HepG2 (cell line): ENCODE results near the gene BMI1. TPM values are rescaled to one million over a fixed set of nuclear protein-coding genes. Genes with fewer than 3 reads are reported as not detected.

Experiments
- ARID4A ChIP-seq: sonication (generic); formaldehyde crosslinking; IDR thresholded peaks from 2 replicates; pipeline ENCODE4 v1.5.0; 2020; ENCODE audit warnings: mild to moderate bottlenecking, missing genetic modification reagents, borderline replicate concordance
- FOXA1 ChIP-seq, 2 experiments: fragments of 450-650 bp in 1 of 2; sonication (generic) in 1 of 2; formaldehyde crosslinking in 1 of 2; IDR thresholded peaks; 2 replicates each; pipeline versions ENCODE4 v1.4.0 to v1.6.1; 2016 to 2020; ENCODE audit warnings: missing genetic modification reagents in 1 of 2
- HBP1 ChIP-seq: IDR thresholded peaks from 2 replicates; pipeline ENCODE4 v1.6.1; 2016; ENCODE audit warnings: low read depth, control low read depth
- HES4 ChIP-seq: sonication (generic); formaldehyde crosslinking; IDR thresholded peaks from 2 replicates; pipeline ENCODE4 v1.9.0; 2021; ENCODE audit warnings: mild to moderate bottlenecking, missing genetic modification reagents, borderline replicate concordance
- HNRNPLL ChIP-seq: fragments of 200-400 bp; formaldehyde crosslinking; IDR thresholded peaks from 2 replicates; pipeline ENCODE4 v1.6.1; 2017; ENCODE audit warnings: mild to moderate bottlenecking, low read depth, low read length; ENCODE audit not compliant: poor library complexity, severe bottlenecking
- KMT2A ChIP-seq: sonication (generic); formaldehyde crosslinking; IDR thresholded peaks from 2 replicates; pipeline ENCODE4 v1.4.0; 2020; ENCODE audit warnings: missing genetic modification reagents
- NONO ChIP-seq, 2 experiments: fragments of 450-650 bp in 1 of 2; sonication (generic) in 1 of 2; formaldehyde crosslinking in 1 of 2; IDR thresholded peaks in 1 of 2; conservative IDR thresholded peaks in 1 of 2; 2 replicates each; pipeline versions ENCODE4 v1.6.1 to v1.8.0; 2017 to 2022; ENCODE audit warnings: mild to moderate bottlenecking in 1 of 2, missing genetic modification reagents in 1 of 2, moderate library complexity in 1 of 2
- SNAPC2 ChIP-seq: sonication (generic); formaldehyde crosslinking; IDR thresholded peaks from 2 replicates; pipeline ENCODE4 v1.8.1; 2022; ENCODE audit warnings: mild to moderate bottlenecking, missing genetic modification reagents
- SP5 ChIP-seq: IDR thresholded peaks from 2 replicates; pipeline ENCODE4 v1.6.1; 2016; ENCODE audit warnings: low read depth, borderline replicate concordance
- TFDP2 ChIP-seq: sonication (generic); formaldehyde crosslinking; IDR thresholded peaks from 2 replicates; pipeline ENCODE4 v1.4.0; 2020; ENCODE audit warnings: missing genetic modification reagents
- TRIM24 ChIP-seq: sonication (generic); formaldehyde crosslinking; IDR thresholded peaks from 2 replicates; pipeline ENCODE4 v1.8.0; 2022; ENCODE audit warnings: mild to moderate bottlenecking, missing genetic modification reagents
- ZBTB39 ChIP-seq: sonication (generic); formaldehyde crosslinking; IDR thresholded peaks from 2 replicates; pipeline ENCODE4 v1.5.0; 2020; ENCODE audit warnings: missing genetic modification reagents
- ZC3H13 ChIP-seq: sonication (generic); formaldehyde crosslinking; IDR thresholded peaks from 2 replicates; pipeline ENCODE4 v1.8.1; 2023; ENCODE audit warnings: mild to moderate bottlenecking, missing genetic modification reagents, moderate library complexity
- ZNF263 ChIP-seq: sonication (generic); formaldehyde crosslinking; IDR thresholded peaks from 2 replicates; pipeline ENCODE4 v1.4.0; 2020; ENCODE audit warnings: missing genetic modification reagents
- ZNF513 ChIP-seq: sonication (generic); formaldehyde crosslinking; conservative IDR thresholded peaks from 2 replicates; pipeline ENCODE4 v1.5.0; 2020; ENCODE audit warnings: missing genetic modification reagents
- ZNF790 ChIP-seq: sonication (generic); formaldehyde crosslinking; IDR thresholded peaks from 2 replicates; pipeline ENCODE4 v1.8.0; 2022; ENCODE audit warnings: missing genetic modification reagents, mild to moderate bottlenecking, borderline replicate concordance
- polyA plus RNA-seq, 8 experiments: library from polyadenylated mRNA; depleted of rRNA in 3 of 8; stranded (reverse) in 7 of 8; unstranded in 1 of 8; fragments of >200 nt; fragmentation: Illumina TruSeq in 4 of 8; extraction: Trizol in 4 of 8; gene quantifications; 2 replicates each; pipeline versions ENCODE4 v1.2.1 to v1.2.3, GENCODE V29; 2011 to 2016; ENCODE audit warnings: low read depth in 4 of 8, missing spikeins in 1 of 8, mixed read lengths in 1 of 8; ENCODE audit not compliant: insufficient read depth in 1 of 8
- total RNA-seq, 5 experiments: library from RNA; depleted of rRNA; stranded (reverse); fragments of >200 nt; fragmentation: Illumina TruSeq; extraction: Trizol; gene quantifications; 2 replicates each; pipeline ENCODE4 v1.2.3, GENCODE V29; 2016; ENCODE audit warnings: low read depth in 1 of 5

The BMI1 gene
- total and polyA plus RNA-seq, 2 of the 13 experiments (the other 11 are each of a cell fraction or from before 2014, with no cell fraction given), result 30.5 to 44.0 TPM

GRCh38 chr10:22340329-22341189 is 19.7 kb downstream of the BMI1 start (continued):
- TF ChIP-seq HBP1 (CRISPR knock-in tag) (no peak), ZBTB39 (CRISPR knock-in tag) (no peak), ZC3H13 (CRISPR knock-in tag) (peak; percentile 18; the same call in 1 of the 2 replicates), NONO (IDR thresholded peaks at IDR 0.05) (no peak), NONO (CRISPR knock-in tag; conservative IDR thresholded peaks at IDR 0.05) (no peak), FOXA1 (IDR thresholded peaks at IDR 0.05) (no peak), FOXA1 (CRISPR knock-in tag; IDR thresholded peaks at IDR 0.05) (no peak), SP5 (0 out of 2 replicates have a peak, but pooled peaks have one; percentile 27), ZNF263 (CRISPR knock-in tag) (no peak; the same call in 1 of the 2 replicates), ZNF513 (no peak), HES4 (CRISPR knock-in tag) (no peak), ZNF790 (CRISPR knock-in tag) (no peak; the same call in 1 of the 2 replicates), SNAPC2 (CRISPR knock-in tag) (no peak), KMT2A (CRISPR knock-in tag) (peak; percentile 35; the same call in 1 of the 2 replicates), ARID4A (peak; percentile 27; the same call in 1 of the 2 replicates), TRIM24 (no peak), HNRNPLL (peak; percentile 58), TFDP2 (CRISPR knock-in tag) (peak; percentile 11; the same call in 1 of the 2 replicates)
